A549 treated with AZD9567 at 1 μM for 4 hours (cell line): ENCODE data around the gene CFLAR. TPM values are rescaled to one million over a fixed set of nuclear protein-coding genes. Genes with fewer than 3 reads are reported as not detected.

Experiments
- total RNA-seq: library from RNA; stranded (reverse); fragments of 200-300 nt; extraction: Qiagen RNA extraction; gene quantifications from 5 replicates; pipeline ENCODE4 v1.2.3, GENCODE V29; 2022; ENCODE audit not compliant: insufficient read depth

CFLAR gene
- total RNA-seq: 71.5 to 103 TPM (median 81.5 TPM) in 5 replicates

DNA sequence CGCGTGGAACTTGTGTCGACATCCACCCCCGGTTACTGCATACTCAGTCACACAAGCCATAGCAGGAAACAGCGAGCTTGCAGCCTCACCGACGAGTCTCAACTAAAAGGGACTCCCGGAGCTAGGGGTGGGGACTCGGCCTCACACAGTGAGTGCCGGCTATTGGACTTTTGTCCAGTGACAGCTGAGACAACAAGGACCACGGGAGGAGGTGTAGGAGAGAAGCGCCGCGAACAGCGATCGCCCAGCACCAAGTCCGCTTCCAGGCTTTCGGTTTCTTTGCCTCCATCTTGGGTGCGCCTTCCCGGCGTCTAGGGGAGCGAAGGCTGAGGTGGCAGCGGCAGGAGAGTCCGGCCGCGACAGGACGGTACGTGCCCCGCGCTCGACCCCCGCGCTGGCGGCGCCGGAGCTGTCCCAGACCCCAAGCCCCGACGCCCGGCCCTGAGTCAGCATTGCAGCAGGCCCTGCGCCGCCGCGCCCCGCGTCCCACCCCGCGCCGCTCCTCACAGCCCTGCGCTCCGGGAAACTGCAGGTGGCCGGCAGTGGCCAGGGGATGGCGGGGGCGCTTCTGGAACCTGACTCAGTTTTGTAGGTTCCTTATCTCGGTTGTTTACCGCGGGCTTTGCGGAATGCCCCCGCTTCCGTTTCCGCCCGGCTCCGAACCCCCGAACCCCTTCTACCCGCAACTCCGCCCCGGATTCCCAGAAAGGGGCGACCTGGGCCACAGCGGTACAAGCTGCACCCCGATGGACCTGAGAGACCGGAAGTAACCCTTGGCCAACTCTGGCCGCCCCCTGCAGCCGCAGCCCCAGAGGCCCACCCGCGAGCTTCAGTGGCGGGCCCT, at the start of gene CFLAR:
TSS of gene CFLAR (plus strand) at position 50 of the 844 bp plus-strand sequence. CDS start 13,702 bp downstream, outside the sequence.

DNA sequence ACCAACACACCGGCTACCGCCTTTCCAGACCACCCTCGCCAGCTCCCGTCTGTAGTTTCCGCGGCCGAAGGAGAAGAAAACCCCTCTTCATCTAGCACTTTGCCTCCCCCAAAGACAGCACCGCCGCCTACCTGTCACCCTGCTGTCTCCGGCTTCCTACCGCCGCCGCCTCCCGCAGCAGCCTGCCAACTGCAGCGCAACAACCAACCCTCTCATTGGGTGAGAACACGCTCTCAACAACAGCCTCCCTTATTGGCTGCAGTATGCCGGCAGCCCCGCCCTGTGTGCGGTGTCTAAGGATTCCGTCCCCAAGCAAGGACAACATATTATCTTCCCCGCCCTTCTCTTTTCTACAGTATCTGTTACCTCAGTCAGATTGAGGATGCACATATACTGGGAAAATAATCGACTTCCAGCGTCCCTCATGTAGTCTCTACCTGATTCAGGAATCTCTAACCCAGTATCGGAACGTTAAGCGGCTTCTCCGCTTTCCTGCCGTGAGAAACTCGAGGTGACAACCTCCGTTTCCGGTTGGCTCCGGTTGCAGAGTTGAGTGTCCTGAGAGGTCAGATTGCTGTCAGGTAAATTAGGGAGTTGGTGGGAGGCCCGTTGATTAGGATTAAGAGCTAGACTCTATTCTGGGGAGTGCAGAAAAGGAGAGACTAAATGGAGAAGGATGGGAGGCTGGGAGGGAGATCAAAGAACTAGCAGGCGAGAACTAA, 44.3 kb upstream of the CFLAR start, which contains the start of the genes HYCC2 and NDUFB3:
TSS of gene HYCC2 (minus strand) at position 193 of the 722 bp plus-strand sequence. CDS start 47,662 bp downstream, outside the sequence.
TSS of gene NDUFB3 (plus strand) at position 523 of the 722 bp plus-strand sequence. CDS start 6,882 bp downstream, outside the sequence.

DNA sequence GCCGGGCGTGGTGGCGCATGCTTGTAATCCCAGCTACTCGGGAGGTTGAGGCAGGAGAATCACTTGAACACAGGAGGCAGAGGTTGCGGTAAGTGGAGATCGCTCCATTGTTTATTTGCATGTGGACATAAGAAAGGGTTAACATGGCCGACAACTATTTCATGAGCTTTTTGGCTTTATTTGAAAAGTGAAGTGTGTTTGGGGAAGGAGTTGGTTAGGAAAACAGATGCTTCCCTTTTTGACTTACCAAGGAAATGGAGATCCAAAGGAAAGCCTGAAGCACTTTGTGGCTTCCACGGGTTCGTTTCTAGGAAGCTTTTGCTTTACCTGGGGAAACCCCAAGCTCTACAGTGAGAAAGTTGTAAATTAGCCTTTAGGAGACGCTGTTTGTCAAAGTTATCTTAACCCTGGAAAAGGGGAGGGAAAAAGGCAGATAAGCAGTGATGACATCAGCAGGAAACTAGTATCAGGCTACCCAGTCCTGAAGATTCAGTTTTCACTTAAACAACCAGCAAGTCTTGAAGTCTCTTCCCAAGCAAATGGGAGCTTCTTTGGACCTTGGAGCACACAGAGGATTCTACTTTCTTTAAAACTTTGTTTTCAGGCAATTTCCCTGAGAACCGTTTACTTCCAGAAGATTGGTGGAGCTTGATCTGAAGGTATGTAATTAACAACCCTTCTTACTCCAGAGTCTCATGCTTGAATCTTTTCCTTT, 66.8 kb downstream of the CFLAR start, which contains the start of gene CASP10:
TSS of gene CASP10 (plus strand) at position 492 of the 715 bp plus-strand sequence. CDS start 2,637 bp downstream, outside the sequence.

Other genes with a start within 250 kb of the CFLAR start
- gene PPIL3, start 227.1 kb upstream of the CFLAR start, total RNA-seq: 20.4 to 24.7 TPM (median 22.9 TPM) in 5 replicates
- 29.5 to 36.2 TPM (median 34.8 TPM) in 5 replicates for gene NIF3L1, start 226.8 kb upstream of the CFLAR start, total RNA-seq
- gene ORC2, start 152.5 kb upstream of the CFLAR start, total RNA-seq: 11.6 to 15.1 TPM (median 13.6 TPM) in 5 replicates
- 3.6 to 5.8 TPM (median 5.2 TPM) in 5 replicates for gene HYCC2, start 44.5 kb upstream of the CFLAR start, total RNA-seq
- 135 to 146 TPM (median 138 TPM) in 5 replicates for gene NDUFB3, start 44.2 kb upstream of the CFLAR start, total RNA-seq
- gene CASP10, start 67.0 kb downstream of the CFLAR start, total RNA-seq: 1.4 to 3.2 TPM (median 1.8 TPM) in 5 replicates
- 27.3 to 37.5 TPM (median 31.8 TPM) in 5 replicates for gene CASP8, start 144.4 kb downstream of the CFLAR start, total RNA-seq
- gene FLACC1, start 241.2 kb downstream of the CFLAR start, total RNA-seq: 0.12 to 0.16 TPM (median 0.15 TPM) in 3 of 5 replicates, not detected in the others